Neuronal stem cell (in vitro differentiated cells): ENCODE results near the gene TCF4. TPM values are rescaled to one million over a fixed set of nuclear protein-coding genes. Genes with fewer than 3 reads are reported as not detected.

Experiments
- small RNA-seq: library from polyadenylated mRNA; stranded (forward); fragments of <200 nt; extraction: miRNeasy Mini kit (QIAGEN cat#:217004); gene quantifications from one replicate; pipeline ENCODE3, GENCODE V24; 2013; ENCODE audit not compliant: insufficient read depth

Gene TCF4

Small RNA genes lying within 50 kb of the gene (small RNA-seq; reads per million reads assigned to genes)
- not detected for gene MIR4529
